ENCODE data around the gene APLP2. TPM values are rescaled to one million over a fixed set of nuclear protein-coding genes. Genes with fewer than 3 reads are reported as not detected.
"Not testable (repeated sequence)": the region's sequence is repeated elsewhere in the genome, so short reads cannot be mapped to it uniquely, and the experiment has no call there.

APLP2 gene
- 122 TPM for polyA plus RNA-seq (ENCODE audit: insufficient read length)

- peak; percentile 94 for DNase-seq (ENCODE audit: low read depth)
These were observed at the start of gene APLP2 for GRCh38 chr11:130069659-130070108. TSS of gene APLP2 (plus strand) at chr11:130069894. CDS start at chr11:130069978, 84 bp downstream.

- no peak for DNase-seq (ENCODE audit: low read depth)
These were observed 49.4 kb upstream of the APLP2 start for GRCh38 chr11:130020323-130020722.

- not testable (repeated sequence) for DNase-seq (ENCODE audit: low read depth)
These were observed 48.1 kb upstream of the APLP2 start for GRCh38 chr11:130021606-130022005.

- no peak for DNase-seq (ENCODE audit: low read depth)
These were observed 46.9 kb upstream of the APLP2 start for GRCh38 chr11:130022799-130023198.

GRCh38 chr11:130023204-130023603 is 46.5 kb upstream of the APLP2 start:
- no peak for DNase-seq (ENCODE audit: low read depth)

GRCh38 chr11:130024361-130024760 is 45.3 kb upstream of the APLP2 start:
- no peak for DNase-seq (ENCODE audit: low read depth)

GRCh38 chr11:130025371-130025770 is 44.3 kb upstream of the APLP2 start:
- DNase-seq (ENCODE audit: low read depth): no peak

GRCh38 chr11:130029137-130029536 is 40.6 kb upstream of the APLP2 start:
- no peak for DNase-seq (ENCODE audit: low read depth)

GRCh38 chr11:130031056-130031455 is 38.6 kb upstream of the APLP2 start:
- DNase-seq (ENCODE audit: low read depth): no peak

- DNase-seq (ENCODE audit: low read depth): no peak
These were observed 37.7 kb upstream of the APLP2 start for GRCh38 chr11:130031945-130032344.

- DNase-seq (ENCODE audit: low read depth): no peak
These were observed 36.8 kb upstream of the APLP2 start for GRCh38 chr11:130032931-130033330.

- DNase-seq (ENCODE audit: low read depth): no peak
These were observed 35.5 kb upstream of the APLP2 start for GRCh38 chr11:130034236-130034635.

GRCh38 chr11:130037058-130037457 is 32.6 kb upstream of the APLP2 start:
- no peak for DNase-seq (ENCODE audit: low read depth)

- no peak for DNase-seq (ENCODE audit: low read depth)
These were observed 31.7 kb upstream of the APLP2 start for GRCh38 chr11:130037881-130038585.

- no peak for DNase-seq (ENCODE audit: low read depth)
These were observed 29.3 kb upstream of the APLP2 start for GRCh38 chr11:130040281-130040940.

- DNase-seq (ENCODE audit: low read depth): no peak
These were observed 27.6 kb upstream of the APLP2 start for GRCh38 chr11:130042093-130042591.

- DNase-seq (ENCODE audit: low read depth): no peak
These were observed 26.1 kb upstream of the APLP2 start for GRCh38 chr11:130043575-130043974.

- no peak for DNase-seq (ENCODE audit: low read depth)
These were observed 22.6 kb upstream of the APLP2 start for GRCh38 chr11:130047141-130047540.

GRCh38 chr11:130049328-130049771 is 20.3 kb upstream of the APLP2 start:
- DNase-seq (ENCODE audit: low read depth): no peak

- no peak for DNase-seq (ENCODE audit: low read depth)
These were observed 19.4 kb upstream of the APLP2 start for GRCh38 chr11:130050257-130050656.

- DNase-seq (ENCODE audit: low read depth): no peak
These were observed 18.6 kb upstream of the APLP2 start for GRCh38 chr11:130051082-130051481.

- no peak for DNase-seq (ENCODE audit: low read depth)
These were observed 17.1 kb upstream of the APLP2 start for GRCh38 chr11:130052567-130052966.

- DNase-seq (ENCODE audit: low read depth): no peak
These were observed 14.7 kb upstream of the APLP2 start for GRCh38 chr11:130054966-130055365.

Measured in forelimb muscle (tissue), 1 donor.